Lung (tissue), 12 donors: Measurements from ENCODE around the gene TANC1. TPM values are rescaled to one million over a fixed set of nuclear protein-coding genes. Genes with fewer than 3 reads are reported as not detected.

Experiments
- ATAC-seq: fragments of 200-7000 bp; cut with Tn5 transposase; one replicate; pipeline ENCODE4 v1.9.1; 2020; ENCODE audit warnings: moderate number of reproducible peaks; ENCODE audit not compliant: insufficient read depth, low FRiP score
- DNase-seq, 3 donors: peaks; one replicate each; pipeline ENCODE4 v3.0.0-alpha.2; 2013 to 2017
- H3K27ac ChIP-seq, 2 donors: one replicate each; pipeline ENCODE4 v1.5.1; 2013; ENCODE audit warnings: mild to moderate bottlenecking in 2 of 2, moderate library complexity in 2 of 2, control low read depth in 1 of 2, inconsistent platforms in 1 of 2, low read depth in 1 of 2, low read length in 1 of 2
- H3K27me3 ChIP-seq, 3 donors: one replicate each; pipeline ENCODE4 v1.5.1; 2013; ENCODE audit warnings: low read length in 2 of 3; ENCODE audit not compliant: control insufficient read depth in 3 of 3, insufficient read depth in 3 of 3
- H3K36me3 ChIP-seq, 4 donors: one replicate each; pipeline ENCODE4 v1.5.1; 2013; ENCODE audit warnings: low read length in 4 of 4, mild to moderate bottlenecking in 1 of 4, moderate library complexity in 1 of 4; ENCODE audit not compliant: control insufficient read depth in 4 of 4, insufficient read depth in 4 of 4
- H3K4me1 ChIP-seq, 5 donors: one replicate each; pipeline ENCODE4 v1.5.1; 2013; ENCODE audit warnings: low read length in 5 of 5, mild to moderate bottlenecking in 2 of 5, moderate library complexity in 1 of 5; ENCODE audit not compliant: control insufficient read depth in 5 of 5, insufficient read depth in 5 of 5
- H3K4me3 ChIP-seq: one replicate; pipeline ENCODE4 v1.5.1; 2013; ENCODE audit warnings: mild to moderate bottlenecking, control low read depth, moderate library complexity
- H3K9ac ChIP-seq, 2 donors: one replicate each; pipeline ENCODE4 v1.5.1; 2013; ENCODE audit warnings: low read length in 2 of 2, control low read depth in 1 of 2; ENCODE audit not compliant: insufficient read depth in 1 of 2
- H3K9me3 ChIP-seq, 4 donors: one replicate each; pipeline ENCODE4 v1.5.1; 2013; ENCODE audit warnings: low read length in 3 of 4, mild to moderate bottlenecking in 1 of 4, moderate library complexity in 1 of 4; ENCODE audit not compliant: control insufficient read depth in 4 of 4, insufficient read depth in 3 of 4
- CTCF ChIP-seq: IDR thresholded peaks from 2 replicates; pipeline ENCODE4 v1.5.1; 2012; ENCODE audit warnings: mild to moderate bottlenecking; ENCODE audit errors: control extremely low read depth, extremely low read depth
- WGBS, 2 donors: extraction: QIAGEN DNeasy Blood & Tissue Kit; methylation state at CpG; one replicate each; pipeline ENCODE4 v1.1.7; 2013; 5-methylcytosine and 5-hydroxymethylcytosine counted together
- polyA plus RNA-seq, 2 donors: library from polyadenylated mRNA; stranded (reverse); fragments of 200-250 nt; gene quantifications; one replicate each; pipeline ENCODE4 v1.2.1, GENCODE V29; 2013
- total RNA-seq, 2 donors: library from RNA; depleted of rRNA in 1 of 2; stranded (reverse); fragments of >200 nt in 1 of 2; gene quantifications; one replicate each; pipeline ENCODE4 v1.2.1, GENCODE V29; 2014 to 2021
- donor health status: control.
- donor health status: control.
- donor health status: Bipolar disorder and iron deficiency.
- donor health status: healthy.
- donor health status: DM: yes; HTN: yes; CAD: no.

Gene TANC1
- total and polyA plus RNA-seq, 4 donors: 14.3 to 99.5 (median 37.3) TPM

GRCh38 chr2:158995677-158996049 is 27.2 kb downstream of the TANC1 start:
- H3K9ac ChIP-seq: no peak overlapping the region
- no peak for DNase-seq
- TF ChIP-seq CTCF: no peak
- 85 to 94% methylated on average over 5 of the region's 5 CpGs for WGBS, 2 donors
- H3K9me3 ChIP-seq: no peaks in the 10 kb centered on the region
- no peak overlapping the region for H3K4me3 ChIP-seq
- no peak for ATAC-seq
- no peak overlapping the region for H3K27ac ChIP-seq
- H3K27me3 ChIP-seq: no peaks in the 10 kb centered on the region
- peaks cover 3 to 40% (median 19%) of the 10 kb centered on the region in 5 donors for H3K4me1 ChIP-seq
- peaks cover 0 to 4% (median 0%) of the 10 kb centered on the region in 4 donors for H3K36me3 ChIP-seq

- Histone ChIP-seq H3K27me3 (no peaks in the 10 kb centered on the region), H3K9ac (no peak overlapping the region), H3K9me3 (no peaks in the 10 kb centered on the region), H3K4me1 (peaks cover 3 to 40% (median 19%) of the 10 kb centered on the region in 5 donors), H3K4me3 (no peak overlapping the region), H3K27ac (no peak overlapping the region), H3K36me3 (peaks cover 0 to 4% (median under 1%) of the 10 kb centered on the region in 4 donors)
- no peak for ATAC-seq
- no peak for TF ChIP-seq CTCF
- WGBS, 2 donors: 83 to 87% methylated on average over 4 of the region's 4 CpGs
- no peak for DNase-seq
Measured at GRCh38 chr2:158996378-158996993, 28.0 kb downstream of the TANC1 start.

- no peak for DNase-seq
Measured at GRCh38 chr2:158997037-158997790, 28.8 kb downstream of the TANC1 start.

More at GRCh38 chr2:158997037-158997790, 28.8 kb downstream of the TANC1 start:
- TF ChIP-seq CTCF: no peak
- H3K4me3 ChIP-seq: no peak overlapping the region
- H3K9me3 ChIP-seq: no peaks in the 10 kb centered on the region
- H3K27ac ChIP-seq: no peak overlapping the region
- peaks cover 3 to 40% (median 20%) of the 10 kb centered on the region in 5 donors for H3K4me1 ChIP-seq
- no peaks in the 10 kb centered on the region for H3K27me3 ChIP-seq
- no peak for ATAC-seq
- WGBS, 2 donors: 43 to 46% methylated on average over 4 of the region's 4 CpGs
- H3K36me3 ChIP-seq: peaks cover 0 to 6% (median 2%) of the 10 kb centered on the region in 4 donors
- H3K9ac ChIP-seq: no peak overlapping the region
